Adipocyte (in vitro differentiated cells): ENCODE results near the gene DYSF.

Source experiments
- DNase-seq: peaks from one replicate; pipeline ENCODE4 v3.0.0-alpha.2; 2015; ENCODE audit warnings: low read depth
- H3K27me3 ChIP-seq: replicated peaks from 2 replicates; pipeline ENCODE4 v1.7.0; 2013; ENCODE audit warnings: mild to moderate bottlenecking, low read length, moderate library complexity; ENCODE audit not compliant: control insufficient read depth, insufficient read depth
- H3K36me3 ChIP-seq: 2 replicates; pipeline ENCODE4 v1.7.0; 2013; ENCODE audit warnings: low read length, mild to moderate bottlenecking, moderate library complexity; ENCODE audit not compliant: control insufficient read depth, insufficient read depth, severe bottlenecking
- H3K4me1 ChIP-seq: 2 replicates; pipeline ENCODE4 v1.7.0; 2013; ENCODE audit warnings: mild to moderate bottlenecking, low read length, moderate library complexity; ENCODE audit not compliant: control insufficient read depth, insufficient read depth
- H3K4me3 ChIP-seq: 2 replicates; pipeline ENCODE4 v1.7.0; 2013; ENCODE audit warnings: mild to moderate bottlenecking, low read length, moderate library complexity
- H3K9ac ChIP-seq: 2 replicates; pipeline ENCODE4 v1.7.0; 2013; ENCODE audit warnings: mild to moderate bottlenecking, low read length, moderate library complexity
- H3K9me3 ChIP-seq: 2 replicates; pipeline ENCODE4 v1.7.0; 2013; ENCODE audit warnings: mild to moderate bottlenecking, low read length, moderate library complexity; ENCODE audit not compliant: control insufficient read depth

DYSF gene

DNA sequence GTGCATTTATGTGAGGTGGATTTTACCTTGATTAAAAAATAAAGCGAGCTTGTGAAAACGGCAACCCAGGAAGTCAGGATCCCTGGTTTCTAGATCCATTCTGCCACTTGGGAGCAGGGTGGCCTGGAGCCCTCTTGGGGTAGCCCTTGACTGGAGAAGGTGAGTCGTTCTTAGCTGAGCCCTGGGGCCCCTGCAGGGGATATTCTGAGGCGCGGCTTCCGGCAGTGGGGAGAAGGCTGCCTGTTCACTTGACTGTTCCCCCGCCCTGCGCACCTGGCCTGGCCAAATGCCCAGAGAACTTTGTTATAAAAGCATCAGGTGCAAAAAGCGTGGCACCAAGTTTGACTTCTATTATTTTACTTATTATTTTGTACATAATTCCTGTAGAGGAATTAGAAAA lies 221.9 kb downstream of the DYSF start:
- H3K36me3 ChIP-seq = no peaks in the 10 kb centered on the region
- peaks cover 19% of the 10 kb centered on the region for H3K4me1 ChIP-seq
- peaks cover 6% of the 10 kb centered on the region for H3K27me3 ChIP-seq
- no peak for DNase-seq
- H3K9ac ChIP-seq = no peak overlapping the region
- H3K4me3 ChIP-seq = no peak overlapping the region
- H3K9me3 ChIP-seq = no peaks in the 10 kb centered on the region

DNA sequence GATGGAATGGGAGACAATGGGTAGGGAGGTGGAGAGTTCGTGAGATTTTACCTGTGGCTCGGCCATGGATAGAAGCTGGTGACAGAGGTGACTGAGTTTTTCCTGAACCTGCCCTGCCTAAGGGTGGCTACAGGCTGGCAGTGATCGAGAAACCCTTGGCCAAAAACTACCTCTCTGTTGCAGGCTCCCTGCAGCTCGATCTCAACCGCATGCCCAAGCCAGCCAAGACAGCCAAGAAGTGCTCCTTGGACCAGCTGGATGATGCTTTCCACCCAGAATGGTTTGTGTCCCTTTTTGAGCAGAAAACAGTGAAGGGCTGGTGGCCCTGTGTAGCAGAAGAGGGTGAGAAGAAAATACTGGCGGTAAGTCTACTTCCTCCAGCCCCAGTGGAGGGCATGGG lies 225.5 kb downstream of the DYSF start:
- Histone ChIP-seq H3K36me3 (no peaks in the 10 kb centered on the region), H3K4me1 (peaks cover 19% of the 10 kb centered on the region), H3K9ac (no peak overlapping the region), H3K4me3 (no peak overlapping the region), H3K27me3 (peaks cover 4% of the 10 kb centered on the region), H3K9me3 (no peaks in the 10 kb centered on the region)
- no peak for DNase-seq

DNA sequence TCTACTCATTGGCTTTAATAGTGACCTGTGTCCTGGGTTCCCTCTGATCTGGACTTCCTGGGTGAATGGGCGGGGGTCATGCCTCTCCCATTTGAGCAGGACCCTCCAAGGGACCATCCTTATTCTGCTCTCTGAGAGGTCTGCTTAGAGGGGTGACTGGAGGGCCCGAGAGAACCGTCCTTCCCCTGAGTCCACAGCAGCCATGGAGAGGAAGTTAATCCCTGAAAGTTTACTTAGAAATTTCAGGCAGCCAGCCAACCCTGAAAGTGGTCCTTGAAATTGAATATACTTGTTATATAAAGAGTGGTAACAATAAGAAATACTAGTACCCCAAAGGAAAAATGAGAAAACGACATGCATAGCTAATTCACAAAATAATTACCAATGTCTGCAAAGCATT lies 226.1 kb downstream of the DYSF start:
- Histone ChIP-seq H3K27me3 (peaks cover 4% of the 10 kb centered on the region), H3K9me3 (no peaks in the 10 kb centered on the region), H3K36me3 (no peaks in the 10 kb centered on the region), H3K4me3 (no peak overlapping the region), H3K9ac (no peak overlapping the region), H3K4me1 (peaks cover 19% of the 10 kb centered on the region)
- DNase-seq = no peak

DNA sequence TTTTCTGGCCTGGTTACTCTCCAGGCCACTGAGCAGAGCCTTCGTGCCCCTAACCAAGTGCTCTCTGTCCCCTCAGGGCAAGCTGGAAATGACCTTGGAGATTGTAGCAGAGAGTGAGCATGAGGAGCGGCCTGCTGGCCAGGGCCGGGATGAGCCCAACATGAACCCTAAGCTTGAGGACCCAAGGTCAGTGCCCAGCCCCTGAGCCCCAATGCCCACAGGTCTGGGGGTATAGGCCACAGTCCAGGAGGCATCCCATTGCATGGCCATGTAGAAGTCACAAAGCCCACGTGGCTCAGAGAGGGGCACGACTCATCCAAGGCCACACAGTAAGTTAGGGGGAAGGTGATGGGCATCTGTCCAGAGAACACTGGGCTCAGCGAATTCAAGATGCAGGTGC lies 227.6 kb downstream of the DYSF start:
- Histone ChIP-seq H3K4me1 (peaks cover 19% of the 10 kb centered on the region), H3K27me3 (peaks cover 4% of the 10 kb centered on the region), H3K4me3 (no peak overlapping the region), H3K9ac (no peak overlapping the region), H3K36me3 (no peaks in the 10 kb centered on the region), H3K9me3 (no peaks in the 10 kb centered on the region)
- DNase-seq = no peak

DNA sequence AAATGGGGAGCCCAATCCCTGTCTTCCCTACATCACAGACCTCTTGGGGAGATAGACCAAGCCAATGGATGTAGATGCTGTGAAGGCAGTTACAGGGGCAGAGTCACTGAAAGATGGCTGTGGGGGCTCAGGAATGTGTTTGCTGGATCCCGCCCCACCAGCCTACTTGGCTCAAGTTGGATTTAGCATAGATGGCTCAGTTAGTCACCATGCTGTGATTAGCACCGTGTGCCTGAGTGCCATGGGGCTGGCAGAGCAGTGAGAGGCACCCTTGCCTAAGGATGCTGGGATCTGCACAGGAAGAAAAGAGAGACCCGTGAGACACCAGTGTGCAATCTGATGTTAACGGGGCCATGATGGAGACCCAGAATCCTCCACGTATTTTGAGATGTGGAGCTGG lies 228.3 kb downstream of the DYSF start:
- no peaks in the 10 kb centered on the region for H3K36me3 ChIP-seq
- DNase-seq = no peak
- no peaks in the 10 kb centered on the region for H3K9me3 ChIP-seq
- H3K9ac ChIP-seq = no peak overlapping the region
- H3K27me3 ChIP-seq = peaks cover 7% of the 10 kb centered on the region
- no peak overlapping the region for H3K4me3 ChIP-seq
- H3K4me1 ChIP-seq = peaks cover 19% of the 10 kb centered on the region

DNA sequence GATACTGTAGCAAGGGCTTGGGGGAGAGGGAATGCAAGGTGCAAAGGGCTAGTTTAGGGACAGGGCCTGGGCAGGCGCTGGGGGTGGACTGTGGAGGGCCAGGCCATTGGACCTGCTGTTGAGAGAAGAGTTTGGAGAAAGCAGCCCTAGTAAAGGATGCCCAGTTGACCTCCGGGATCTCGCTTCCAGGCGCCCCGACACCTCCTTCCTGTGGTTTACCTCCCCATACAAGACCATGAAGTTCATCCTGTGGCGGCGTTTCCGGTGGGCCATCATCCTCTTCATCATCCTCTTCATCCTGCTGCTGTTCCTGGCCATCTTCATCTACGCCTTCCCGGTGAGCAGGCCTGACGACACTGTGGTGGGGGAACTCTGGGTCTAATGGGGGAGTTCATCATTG lies 229.0 kb downstream of the DYSF start:
- no peaks in the 10 kb centered on the region for H3K9me3 ChIP-seq
- H3K27me3 ChIP-seq = peaks cover 11% of the 10 kb centered on the region
- H3K9ac ChIP-seq = no peak overlapping the region
- no peak for DNase-seq
- no peaks in the 10 kb centered on the region for H3K36me3 ChIP-seq
- H3K4me1 ChIP-seq = peaks cover 19% of the 10 kb centered on the region
- no peak overlapping the region for H3K4me3 ChIP-seq

DNA sequence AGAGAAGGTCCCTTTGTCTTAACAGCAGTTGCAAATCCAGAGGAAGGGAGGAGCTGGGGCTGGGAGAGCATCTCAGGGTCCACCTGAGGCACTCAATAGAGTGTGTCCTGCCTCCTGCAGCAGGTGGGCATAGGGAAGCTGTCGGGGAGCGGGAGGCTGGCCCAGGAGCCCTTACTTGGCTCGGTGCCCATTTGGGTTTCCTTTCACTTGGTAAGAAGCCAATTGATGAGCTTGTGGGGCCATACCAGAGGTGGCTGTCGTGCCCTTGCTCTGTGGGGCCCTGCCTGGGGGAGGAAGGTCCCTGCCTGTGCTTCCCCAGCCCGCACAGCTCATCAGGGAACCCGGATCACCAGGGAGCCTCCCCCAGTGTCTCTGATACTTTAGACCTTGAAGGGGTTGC lies 229.7 kb downstream of the DYSF start:
- no peak for DNase-seq
- Histone ChIP-seq H3K27me3 (peaks cover 14% of the 10 kb centered on the region), H3K9ac (no peak overlapping the region), H3K4me3 (no peak overlapping the region), H3K36me3 (no peaks in the 10 kb centered on the region), H3K9me3 (no peaks in the 10 kb centered on the region), H3K4me1 (peaks cover 13% of the 10 kb centered on the region)

DNA sequence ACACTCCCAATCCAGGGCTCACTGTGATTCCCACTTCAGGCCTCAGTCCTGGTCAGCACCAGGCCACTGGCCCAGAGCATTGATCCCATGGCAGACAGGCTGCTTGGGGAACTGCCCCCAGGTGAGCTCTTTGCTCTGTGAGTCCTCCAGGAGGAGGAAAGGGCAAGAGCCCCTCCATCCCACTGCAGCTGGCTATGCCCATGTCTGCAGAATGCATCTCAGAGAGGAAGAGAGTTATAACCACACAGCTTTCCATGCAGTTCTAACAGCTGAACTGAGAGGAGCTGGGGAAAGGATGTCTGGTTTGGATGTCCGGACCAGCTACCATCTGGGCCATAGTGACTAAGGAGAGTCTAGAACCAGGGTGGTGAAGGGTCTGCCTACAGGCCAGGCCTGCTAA lies 230.3 kb downstream of the DYSF start:
- H3K9ac ChIP-seq = no peak overlapping the region
- H3K4me1 ChIP-seq = peaks cover 8% of the 10 kb centered on the region
- no peak for DNase-seq
- no peaks in the 10 kb centered on the region for H3K36me3 ChIP-seq
- H3K27me3 ChIP-seq = peaks cover 20% of the 10 kb centered on the region
- no peaks in the 10 kb centered on the region for H3K9me3 ChIP-seq
- H3K4me3 ChIP-seq = no peak overlapping the region

DNA sequence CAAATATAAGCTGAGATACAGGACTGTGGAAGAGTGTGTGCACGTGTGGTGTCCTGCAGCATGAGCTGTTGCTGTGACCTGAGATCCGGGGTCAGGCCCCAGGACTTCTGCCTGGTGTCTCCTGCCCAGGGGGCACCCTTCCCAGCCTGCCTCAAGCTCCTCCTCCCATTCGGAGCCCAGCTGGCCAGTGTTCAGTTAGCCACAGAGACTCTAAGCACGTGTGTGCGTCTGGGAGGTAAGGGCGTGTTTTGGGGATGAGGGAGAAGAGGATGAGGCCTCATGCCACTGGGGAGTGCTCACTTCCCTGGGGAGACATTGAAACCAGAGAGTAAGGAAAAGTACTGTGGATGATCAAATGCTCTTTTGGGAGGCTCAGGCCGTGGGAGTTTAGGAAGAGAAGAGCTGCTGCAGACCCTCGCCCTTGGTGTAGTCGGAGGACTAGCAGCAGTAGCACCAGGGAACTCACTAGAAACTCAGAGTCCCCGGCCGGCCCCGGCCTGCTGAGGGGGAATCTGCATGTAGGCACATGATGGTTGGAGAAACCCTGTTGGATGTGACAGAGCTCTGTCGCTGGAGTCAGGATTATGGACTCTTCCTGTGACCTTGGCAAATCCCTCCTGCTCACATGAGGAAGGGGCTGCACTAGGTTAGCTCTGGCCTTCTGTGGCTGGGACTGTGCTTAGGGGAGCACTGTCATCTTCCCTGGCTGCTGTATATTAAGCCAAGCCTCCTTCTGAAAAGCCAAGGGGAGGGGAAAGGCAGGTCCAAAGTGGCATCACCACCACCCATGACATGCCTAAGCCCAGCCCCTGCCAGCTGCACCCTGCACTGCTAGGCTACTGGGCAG lies 231.1 kb downstream of the DYSF start:
- Histone ChIP-seq H3K4me1 (peaks cover under 1% of the 10 kb centered on the region), H3K27me3 (peaks cover 28% of the 10 kb centered on the region), H3K4me3 (no peak overlapping the region), H3K9me3 (no peaks in the 10 kb centered on the region), H3K9ac (no peak overlapping the region), H3K36me3 (no peaks in the 10 kb centered on the region)
- DNase-seq = no peak

DNA sequence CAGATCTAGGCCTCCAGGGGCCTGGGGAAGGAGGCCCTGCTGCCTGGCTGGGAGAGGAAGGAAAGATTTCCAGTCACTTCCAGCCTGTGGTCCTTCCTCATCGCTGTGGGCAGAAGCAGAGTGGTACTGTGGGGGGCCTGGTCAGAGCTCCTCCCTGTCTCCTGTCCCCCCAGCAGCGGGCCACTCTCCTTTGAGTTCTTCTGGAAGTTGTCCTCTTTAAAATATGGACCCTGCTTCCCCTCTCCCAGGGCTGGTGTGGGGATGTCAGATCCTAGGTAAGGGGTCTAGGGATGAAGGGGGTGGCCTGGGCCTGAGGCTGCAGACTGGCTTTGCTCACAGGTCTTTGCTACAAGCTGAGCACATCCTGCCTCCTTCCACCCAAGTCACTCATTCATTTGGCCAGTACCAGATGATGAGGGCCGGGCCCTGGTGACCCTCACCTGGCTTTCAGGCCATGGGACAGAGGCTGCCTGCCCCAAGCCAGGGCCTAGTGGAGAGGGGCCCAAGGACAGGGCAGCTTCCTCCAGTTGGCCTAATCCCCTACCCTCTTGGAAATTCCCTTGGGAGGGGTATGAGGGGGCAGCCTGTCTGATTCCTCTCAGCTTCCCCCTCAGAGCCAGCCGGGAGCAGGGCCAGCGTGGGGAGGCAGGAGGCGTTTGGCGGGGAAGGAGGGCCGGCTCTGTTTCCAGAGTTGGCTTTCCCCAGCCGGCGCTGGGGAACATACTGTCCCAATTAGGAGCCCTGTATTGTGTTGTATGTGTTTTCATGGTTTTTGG lies 231.9 kb downstream of the DYSF start:
- H3K4me3 ChIP-seq = no peak overlapping the region
- DNase-seq = no peak
- H3K36me3 ChIP-seq = no peaks in the 10 kb centered on the region
- peaks cover 28% of the 10 kb centered on the region for H3K27me3 ChIP-seq
- no peaks in the 10 kb centered on the region for H3K9me3 ChIP-seq
- no peak overlapping the region for H3K9ac ChIP-seq
- no peaks in the 10 kb centered on the region for H3K4me1 ChIP-seq

DNA sequence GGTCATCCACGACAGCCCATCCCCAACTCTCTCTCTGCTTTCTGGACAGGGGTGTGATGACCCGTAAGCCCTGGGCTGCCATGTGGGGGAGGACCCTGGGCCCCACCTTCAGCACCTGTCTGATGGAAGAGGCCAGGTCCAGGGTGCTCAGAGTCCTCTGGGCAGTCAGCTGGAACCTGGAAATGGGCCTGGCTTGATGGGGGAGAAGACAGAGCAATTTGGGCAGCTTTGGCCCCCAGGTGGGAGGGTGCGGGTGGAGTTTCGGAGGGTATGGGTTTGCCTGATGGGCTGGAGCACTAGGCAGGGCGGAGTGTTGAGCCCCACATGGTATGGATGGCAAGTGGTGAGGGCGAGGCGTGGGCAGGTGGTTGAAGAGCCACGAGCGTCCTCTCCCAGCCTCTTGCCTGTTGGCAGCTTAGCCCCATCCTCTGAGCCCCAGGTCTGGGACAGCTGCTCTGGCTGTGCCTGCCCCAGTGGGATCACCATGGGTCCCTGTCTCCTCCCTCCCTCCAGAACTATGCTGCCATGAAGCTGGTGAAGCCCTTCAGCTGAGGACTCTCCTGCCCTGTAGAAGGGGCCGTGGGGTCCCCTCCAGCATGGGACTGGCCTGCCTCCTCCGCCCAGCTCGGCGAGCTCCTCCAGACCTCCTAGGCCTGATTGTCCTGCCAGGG lies 232.7 kb downstream of the DYSF start:
- Histone ChIP-seq H3K4me3 (no peak overlapping the region), H3K9ac (no peak overlapping the region), H3K36me3 (no peaks in the 10 kb centered on the region), H3K4me1 (no peaks in the 10 kb centered on the region), H3K9me3 (no peaks in the 10 kb centered on the region), H3K27me3 (peaks cover 28% of the 10 kb centered on the region)
- DNase-seq = no peak
